Inferior parietal cortex (tissue), 1 donor: ENCODE results near the gene CCNB1IP1.
"Not testable (repeated sequence)": the region's sequence is repeated elsewhere in the genome, so short reads cannot be mapped to it uniquely, and the experiment has no call there.

ENCODE experiments used
- DNase-seq: peaks from one replicate; pipeline ENCODE4 v3.0.0-alpha.2; 2016; ENCODE audit errors: extremely low spot score

Gene CCNB1IP1, protein sequence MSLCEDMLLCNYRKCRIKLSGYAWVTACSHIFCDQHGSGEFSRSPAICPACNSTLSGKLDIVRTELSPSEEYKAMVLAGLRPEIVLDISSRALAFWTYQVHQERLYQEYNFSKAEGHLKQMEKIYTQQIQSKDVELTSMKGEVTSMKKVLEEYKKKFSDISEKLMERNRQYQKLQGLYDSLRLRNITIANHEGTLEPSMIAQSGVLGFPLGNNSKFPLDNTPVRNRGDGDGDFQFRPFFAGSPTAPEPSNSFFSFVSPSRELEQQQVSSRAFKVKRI

DNA sequence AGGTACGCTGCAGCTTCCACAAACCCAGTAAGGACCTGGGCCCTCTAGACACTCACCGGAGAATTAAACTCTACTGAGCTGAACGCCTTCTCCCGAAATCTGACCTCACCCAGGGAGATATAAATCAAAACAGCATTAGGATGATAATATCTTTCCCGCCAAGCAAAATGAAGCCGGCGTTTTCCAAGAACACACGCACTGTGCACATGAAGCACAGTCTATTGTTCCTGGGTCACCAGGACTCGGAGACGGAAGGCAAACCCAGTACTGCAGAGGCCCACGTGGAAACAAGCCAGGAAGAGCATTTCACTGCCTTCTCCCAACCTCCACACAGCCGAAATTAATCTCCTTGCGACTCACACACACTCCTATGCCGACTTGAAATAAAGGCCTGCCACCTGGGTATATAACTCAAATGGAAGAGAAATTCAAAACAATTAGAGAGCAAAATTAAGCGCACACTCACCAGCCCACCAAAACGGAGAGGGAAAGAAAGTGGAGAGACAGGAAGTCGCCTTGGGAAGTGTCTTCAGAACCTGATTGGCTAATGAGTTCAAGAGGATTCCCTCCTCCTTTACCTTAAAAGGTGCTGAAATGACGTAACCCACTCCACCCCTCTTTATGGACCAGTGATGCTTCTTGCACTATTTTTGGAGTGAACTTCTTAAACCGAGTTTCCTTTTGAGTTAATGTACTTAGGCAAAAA is at the start of gene CCNB1IP1:
Gene CCNB1IP1, minus strand, starts transcription at position 492 of the 706 bp plus-strand sequence. CDS start 16,756 bp downstream, outside the sequence.
- peak; percentile 87 for DNase-seq

DNA sequence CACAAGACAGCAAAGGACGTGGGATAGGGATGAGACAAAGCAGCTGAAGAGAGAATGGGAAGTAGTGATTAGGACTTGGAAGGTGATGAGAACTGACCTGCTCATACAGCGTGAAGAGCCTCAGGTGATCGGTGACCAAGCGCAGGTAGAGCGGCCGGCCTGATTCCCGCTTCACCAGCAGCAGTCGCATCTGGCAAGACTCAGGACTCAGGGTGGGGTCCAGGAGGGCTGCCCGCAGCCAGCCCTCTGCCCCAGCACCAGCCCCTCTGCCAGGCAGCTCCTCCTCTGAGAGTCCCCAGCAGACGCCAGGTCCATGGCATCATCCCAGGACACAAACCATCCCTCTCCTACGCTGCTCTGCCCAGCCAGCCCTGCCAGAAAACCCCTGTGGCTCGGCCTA is 49.4 kb upstream of the CCNB1IP1 start:
- DNase-seq = no peak

DNA sequence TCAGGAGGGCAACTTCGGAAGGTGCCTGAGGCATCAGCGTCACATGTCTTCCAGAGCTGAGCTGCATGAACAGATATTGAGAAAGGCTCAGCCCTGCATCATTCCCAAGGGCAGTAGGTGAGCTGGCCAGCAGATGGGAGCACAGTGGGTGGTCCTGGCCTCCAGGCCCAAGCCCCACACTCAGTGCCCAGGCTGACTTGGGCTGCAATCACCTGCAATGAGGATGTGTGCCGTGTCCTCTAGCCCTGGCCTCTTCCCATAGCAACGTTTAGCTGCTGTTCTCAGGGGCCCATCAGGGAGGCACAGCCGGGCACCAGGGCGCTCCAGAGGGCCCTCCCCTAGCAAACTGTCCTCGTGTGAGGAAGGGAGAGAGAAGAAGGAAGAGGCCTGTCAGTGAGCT is 48.3 kb upstream of the CCNB1IP1 start:
- no peak for DNase-seq

DNA sequence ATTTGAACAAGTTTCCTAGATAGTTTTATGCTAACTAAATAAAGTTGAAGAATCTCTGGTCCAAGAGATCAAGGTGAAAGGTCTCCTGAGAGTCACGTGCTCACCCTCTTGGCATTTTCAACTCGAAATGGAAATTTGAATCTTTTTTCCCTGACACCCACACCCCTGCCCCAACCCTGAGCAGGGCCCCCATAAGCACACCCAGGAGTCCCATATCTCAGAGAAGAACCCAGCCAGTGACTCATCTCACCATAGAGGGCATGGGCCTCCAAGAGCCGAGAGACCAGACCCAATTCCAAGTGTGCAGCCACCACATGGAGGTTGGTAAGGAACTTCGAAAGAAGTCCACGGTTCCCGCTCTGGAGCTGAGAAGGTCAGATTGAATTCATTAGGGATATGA is 47.6 kb upstream of the CCNB1IP1 start:
- DNase-seq = no peak

DNA sequence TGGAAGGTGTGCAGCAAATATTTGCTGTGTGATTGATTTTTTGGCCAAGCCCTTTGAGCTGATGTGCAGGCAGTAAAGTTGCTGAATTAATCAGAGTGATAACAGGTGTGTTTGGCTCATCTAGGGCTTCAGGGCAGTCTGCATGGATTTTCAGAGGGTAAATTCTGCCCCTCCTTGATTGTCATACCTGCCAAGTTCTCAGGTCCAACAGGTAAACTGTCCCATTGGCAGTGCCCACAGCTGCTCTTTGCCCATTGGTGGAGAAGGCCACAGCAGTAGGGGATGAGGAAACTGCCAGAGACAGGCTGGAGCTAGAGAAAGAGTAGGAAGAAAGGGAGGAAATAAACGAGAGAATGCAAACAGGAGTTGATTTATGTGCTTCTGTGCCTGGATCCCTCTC is 46.7 kb upstream of the CCNB1IP1 start:
- DNase-seq = no peak

DNA sequence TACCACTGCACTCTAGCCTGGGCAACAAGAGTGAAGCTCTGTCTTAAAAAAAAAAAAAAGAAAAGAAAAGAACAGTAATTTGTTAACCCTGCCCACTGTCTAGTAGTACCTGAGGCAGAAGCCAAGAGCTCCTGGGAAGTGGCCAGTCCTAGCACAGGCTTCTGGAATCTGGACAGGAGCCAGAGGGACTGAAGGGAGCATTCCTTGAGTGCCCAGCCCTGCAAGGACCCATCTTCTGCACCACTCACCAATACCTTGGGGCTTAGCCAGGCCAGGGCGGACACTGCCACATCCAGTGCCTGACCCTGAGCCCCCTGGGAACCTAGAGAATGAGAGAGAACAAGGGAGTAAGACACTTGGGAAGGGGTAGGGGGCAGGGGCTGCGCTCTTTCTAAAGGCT is 44.1 kb upstream of the CCNB1IP1 start:
- DNase-seq = no peak

DNA sequence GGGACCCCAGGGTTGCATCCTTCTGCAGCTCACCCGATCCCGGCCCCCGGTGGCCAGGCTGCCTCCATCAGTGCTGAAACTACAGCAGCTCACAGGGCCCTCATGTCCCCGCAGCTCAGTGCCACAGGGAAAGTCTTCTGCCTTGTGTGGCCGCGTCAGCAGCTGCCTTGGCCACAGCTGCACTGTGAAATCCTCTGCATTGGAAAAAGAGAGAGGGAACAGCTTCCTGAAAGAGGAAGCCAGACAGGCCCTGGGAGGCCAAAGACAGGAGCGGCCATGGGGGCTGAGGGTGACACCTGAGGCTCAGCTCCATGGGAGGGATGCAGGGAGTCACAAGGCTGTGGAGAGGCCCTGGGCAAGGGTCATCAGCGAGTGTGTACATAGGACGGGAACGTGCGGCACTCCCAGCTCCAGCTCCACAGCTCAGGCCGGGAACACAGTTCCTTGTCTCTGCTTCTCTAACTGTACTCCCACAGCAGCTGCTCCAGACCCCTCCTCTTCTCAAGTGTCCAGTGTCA is 43.1 kb upstream of the CCNB1IP1 start:
- DNase-seq = no peak

DNA sequence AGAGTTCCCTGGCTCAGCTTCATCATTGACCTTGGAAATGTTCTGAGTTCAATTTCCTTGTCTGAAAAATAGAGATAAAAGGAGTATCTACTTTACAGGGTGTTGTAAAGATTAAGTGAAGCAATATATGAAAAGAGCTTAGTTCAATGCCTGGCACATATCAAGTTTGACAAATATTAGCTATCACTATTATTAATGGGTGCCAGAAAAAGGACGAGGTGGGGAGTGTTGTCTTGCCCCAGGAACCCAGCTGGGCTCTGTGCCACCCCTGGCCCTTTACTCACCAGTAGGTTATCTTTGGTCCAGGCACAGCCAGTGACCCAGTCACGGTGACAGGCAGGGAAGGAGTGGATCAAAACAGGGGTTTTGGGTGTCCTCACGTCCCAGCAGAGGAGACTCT is 42.4 kb upstream of the CCNB1IP1 start:
- DNase-seq = no peak

DNA sequence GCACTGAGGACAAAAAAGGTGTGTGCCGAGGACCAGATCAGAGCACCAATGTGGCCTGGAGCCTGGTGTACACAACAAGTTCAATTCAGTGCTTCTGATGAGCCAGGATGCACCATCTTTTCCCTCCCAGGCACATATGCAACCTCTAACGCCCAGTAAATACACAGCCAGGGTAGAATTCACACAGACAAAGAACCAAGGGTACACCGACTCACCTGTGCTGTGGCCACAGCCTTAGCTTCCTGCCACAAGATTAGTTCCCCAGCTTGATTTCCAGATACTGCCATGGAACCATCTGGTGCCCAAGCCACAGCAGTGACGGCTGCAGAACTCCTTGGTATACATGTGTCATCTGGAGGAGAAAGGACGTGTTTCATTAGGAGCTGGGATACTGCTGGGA is 39.7 kb upstream of the CCNB1IP1 start:
- no peak for DNase-seq

DNA sequence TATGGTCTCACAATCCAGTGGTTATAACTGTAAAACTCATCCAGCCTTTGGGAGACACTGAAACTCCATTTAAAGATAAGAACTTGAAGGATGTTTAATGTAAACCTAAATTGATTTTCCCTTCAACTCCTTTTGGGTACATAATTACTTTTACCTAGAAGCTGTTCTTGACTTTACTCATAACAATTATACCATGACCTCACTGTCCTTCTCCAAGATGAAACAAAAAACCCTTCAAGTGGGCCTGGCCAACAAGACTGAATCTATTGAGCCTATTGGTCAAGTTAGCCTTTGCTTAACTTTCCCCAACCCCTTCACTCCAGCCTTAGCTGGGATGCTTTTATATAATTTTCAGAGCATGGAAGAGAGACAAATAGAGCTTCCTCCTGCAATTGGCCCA is 32.8 kb upstream of the CCNB1IP1 start:
- DNase-seq = no peak

DNA sequence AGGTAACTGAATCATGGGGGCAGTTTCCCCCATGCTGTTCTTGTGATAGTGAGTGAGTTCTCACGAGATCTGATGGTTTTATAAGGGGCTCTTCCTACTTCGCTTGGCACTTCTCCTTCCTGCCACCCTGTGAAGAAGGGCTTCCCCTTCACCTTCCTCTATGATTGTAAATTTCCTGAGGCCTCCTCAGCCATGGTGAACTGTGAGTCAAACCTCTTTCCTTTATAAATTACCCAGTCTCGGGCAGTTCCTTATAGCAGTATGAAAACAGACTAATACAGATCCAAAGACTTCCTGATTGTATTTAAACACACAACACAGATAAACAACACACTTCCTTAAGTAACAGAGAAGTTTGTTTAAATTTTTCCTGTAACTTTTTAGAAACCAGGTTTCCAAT is 25.4 kb upstream of the CCNB1IP1 start:
- DNase-seq = not testable (repeated sequence)

DNA sequence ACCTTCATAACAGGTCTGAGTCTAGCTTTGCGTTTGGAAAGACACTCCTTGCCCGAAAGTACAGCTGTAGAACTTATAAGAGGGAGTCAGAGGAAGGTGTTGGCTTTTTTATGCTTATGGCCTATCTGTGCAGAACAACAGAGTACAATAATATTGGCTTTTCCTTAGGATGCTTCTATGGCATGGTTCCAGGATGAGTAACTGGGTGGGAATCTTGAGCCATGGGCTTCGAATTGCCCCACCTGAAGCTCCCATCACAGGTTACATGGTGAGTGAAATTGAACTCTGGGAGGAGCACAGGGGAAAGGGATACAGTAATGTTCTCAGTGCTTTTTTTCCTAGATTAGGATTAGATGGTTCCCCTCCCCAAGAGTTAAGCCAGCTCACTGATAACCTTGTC is 23.3 kb upstream of the CCNB1IP1 start:
- no peak for DNase-seq

DNA sequence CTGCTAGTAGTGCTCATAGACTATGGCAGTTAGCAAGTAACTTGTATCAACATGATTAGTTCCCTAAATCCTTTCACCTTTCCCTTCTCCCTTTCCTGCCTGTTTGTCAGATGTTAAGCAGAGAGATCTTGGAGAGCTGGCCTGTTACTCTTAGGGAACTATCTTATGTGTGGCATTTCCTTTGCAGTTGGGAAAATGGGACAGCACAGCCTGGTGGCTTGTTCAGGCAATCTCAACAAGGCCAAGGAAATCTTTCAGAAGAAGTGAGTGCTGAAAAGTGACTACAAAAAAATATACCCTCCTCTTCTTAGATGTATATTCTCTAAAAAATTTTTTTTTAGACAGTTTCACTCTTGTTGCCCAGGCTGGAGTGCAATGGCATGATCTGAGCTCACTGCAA is 17.8 kb upstream of the CCNB1IP1 start:
- DNase-seq = no peak

DNA sequence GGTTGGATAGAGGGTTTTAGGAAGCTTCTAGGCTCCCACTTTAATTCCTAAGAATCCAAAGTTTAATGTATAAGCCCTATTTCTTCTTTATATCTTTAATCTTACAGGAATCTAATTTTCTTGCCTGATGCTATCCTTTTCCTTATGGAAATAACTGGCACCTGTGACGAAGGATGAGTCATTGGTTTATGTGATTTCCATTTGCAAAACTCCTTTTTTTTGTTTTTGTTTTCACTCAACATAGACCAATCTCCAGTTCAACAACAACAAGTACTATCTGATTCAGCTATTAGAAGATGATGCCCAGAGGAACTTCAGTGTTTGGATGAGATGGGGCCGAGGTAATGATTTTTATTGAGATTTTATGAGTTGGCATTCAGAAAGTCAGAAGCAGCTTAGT is 17.2 kb upstream of the CCNB1IP1 start:
- DNase-seq = no peak

DNA sequence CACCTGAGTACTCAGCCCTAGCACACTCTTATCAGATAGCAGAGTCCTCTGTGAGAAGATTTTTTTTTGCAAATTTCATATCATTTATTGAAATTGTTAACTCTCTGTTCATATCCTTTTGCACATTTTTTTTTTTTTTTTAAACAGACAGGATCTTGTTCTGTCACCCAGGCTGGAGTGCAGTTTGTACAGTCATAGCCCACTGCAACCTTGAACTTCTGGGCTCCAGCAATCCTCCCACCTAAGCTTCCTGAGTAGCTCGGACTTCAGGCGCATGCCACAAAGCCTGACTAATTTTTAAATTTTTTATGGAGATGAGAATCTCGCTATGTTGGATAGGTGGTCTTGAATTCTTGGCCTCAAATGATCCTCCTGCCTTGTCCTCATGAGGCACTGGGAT is 14.7 kb upstream of the CCNB1IP1 start:
- DNase-seq = no peak

DNA sequence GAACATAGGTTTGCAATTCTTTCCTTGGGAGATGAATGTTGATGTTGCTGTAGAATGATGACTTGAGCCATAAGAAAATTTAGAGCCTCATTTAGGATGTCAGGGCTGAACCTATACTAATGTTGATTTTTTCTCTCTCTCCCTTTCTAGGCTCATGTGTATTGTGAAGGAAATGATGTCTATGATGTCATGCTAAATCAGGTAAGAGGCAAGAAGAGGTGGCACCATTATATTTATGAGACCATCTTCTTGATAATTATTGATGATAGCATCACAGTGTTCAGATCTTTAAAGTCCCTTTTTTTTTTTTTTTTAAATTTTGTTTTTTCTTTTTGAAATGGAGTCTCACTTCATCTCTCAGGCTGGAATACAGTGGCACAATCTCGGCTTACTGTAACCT is 13.6 kb upstream of the CCNB1IP1 start:
- DNase-seq = no peak

DNA sequence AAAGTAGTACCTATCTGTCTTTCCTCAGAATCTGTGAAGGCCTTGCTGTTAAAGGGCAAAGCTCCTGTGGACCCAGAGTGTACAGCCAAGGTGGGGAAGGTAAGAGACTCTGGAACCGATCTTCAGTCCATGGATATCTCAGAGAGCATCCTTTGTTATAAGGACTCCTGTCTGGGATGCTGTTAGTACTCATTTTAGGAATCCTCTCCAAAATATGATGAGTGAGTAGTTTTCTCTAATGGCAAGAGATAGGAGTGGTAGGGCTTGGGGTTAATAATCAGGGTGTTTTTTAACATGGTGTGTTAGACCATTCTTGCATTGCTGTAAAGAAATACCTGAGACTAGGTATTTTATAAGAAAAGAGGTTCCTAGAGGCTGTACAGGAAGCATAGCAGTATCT is 12.3 kb upstream of the CCNB1IP1 start:
- DNase-seq = no peak

DNA sequence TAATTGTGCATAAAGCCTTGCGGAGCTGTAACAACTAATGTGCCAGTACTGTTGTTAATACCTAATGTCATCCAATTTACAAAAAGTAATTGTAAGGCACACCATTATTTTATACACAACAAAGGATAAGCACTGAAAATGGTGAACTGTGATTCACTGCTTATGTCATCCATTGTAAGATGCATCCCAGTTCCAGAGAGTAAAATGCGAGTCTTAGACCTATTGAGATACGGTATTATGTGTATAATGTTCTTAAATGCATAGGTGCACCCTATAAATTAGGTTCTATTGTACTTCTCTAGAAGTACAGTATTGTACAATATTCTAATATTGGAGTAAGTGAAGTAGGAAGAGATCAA is 10.8 kb upstream of the CCNB1IP1 start:
- peak; percentile 49 for DNase-seq

DNA sequence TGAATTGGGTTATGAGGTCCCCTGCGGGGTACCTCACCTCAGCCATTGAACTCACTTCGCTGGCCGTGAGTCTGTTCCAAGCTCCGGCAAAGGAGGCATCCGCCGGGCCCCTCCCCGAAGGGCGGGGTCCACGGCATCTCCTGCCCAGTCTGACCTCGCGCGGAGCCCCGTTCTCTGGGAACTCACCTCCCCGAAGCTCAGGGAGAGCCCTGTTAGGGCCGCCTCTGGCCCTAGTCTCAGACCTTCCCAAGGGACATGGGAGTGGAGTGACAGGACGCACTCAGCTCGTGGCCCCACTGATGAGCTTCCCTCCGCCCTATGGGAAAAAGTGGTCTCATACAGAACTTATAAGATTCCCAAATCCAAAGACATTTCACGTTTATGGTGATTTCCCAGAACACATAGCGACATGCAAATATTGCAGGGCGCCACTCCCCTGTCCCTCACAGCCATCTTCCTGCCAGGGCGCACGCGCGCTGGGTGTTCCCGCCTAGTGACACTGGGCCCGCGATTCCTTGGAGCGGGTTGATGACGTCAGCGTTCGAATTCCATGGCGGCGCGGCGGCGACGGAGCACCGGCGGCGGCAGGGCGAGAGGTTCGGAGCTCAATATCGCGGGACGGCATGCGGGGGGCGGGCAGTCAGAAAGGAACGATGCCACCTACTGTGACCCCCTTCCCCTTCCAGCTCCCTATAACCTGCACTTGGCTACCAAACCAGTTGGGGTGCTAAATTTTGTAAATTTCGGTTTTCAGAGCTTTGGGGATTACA is 10.2 kb upstream of the CCNB1IP1 start, which contains the start of gene PARP2:
Gene PARP2, plus strand, starts transcription at position 544 of the 770 bp plus-strand sequence. Its CDS starts 7 bp downstream, at position 551.
- DNase-seq = peak; percentile 100

DNA sequence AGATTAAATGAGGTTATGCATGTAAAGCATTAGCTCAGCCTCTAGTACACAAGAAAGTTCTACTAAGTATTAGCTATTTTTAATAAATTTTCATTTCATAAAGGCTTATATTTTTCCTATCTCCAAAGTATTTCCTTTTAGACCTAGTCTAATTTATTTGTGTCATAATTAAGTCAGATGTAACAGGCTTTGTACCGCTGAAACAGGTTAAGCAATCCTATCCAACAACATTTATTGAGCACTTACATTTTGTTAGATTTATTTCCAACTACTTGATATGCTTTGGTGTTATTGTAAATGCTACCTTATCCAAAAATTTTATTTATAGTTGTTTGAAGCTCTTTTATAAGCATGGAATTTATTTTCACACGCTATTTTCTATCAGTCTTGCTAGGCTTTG is 8.6 kb upstream of the CCNB1IP1 start:
- no peak for DNase-seq

DNA sequence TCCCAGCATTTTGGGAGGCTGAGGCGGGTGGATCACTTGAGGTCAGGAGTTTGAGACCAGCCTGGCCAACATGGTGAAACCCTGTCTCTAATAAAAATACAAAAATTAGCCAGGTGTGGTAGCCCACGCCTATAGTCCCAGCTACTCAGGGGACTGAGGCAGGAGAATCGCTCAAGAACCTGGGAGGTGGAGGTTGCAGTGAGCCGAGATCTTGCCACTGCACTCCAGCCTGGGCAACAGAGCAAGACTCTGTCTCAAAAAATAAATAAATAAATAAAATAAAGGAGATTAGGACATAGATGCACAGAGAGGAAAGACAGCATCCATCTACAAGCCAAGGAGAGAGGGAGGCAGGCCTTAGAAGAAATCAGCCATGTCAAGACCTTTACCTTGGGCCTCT is 8.0 kb upstream of the CCNB1IP1 start:
- DNase-seq = not testable (repeated sequence)

DNA sequence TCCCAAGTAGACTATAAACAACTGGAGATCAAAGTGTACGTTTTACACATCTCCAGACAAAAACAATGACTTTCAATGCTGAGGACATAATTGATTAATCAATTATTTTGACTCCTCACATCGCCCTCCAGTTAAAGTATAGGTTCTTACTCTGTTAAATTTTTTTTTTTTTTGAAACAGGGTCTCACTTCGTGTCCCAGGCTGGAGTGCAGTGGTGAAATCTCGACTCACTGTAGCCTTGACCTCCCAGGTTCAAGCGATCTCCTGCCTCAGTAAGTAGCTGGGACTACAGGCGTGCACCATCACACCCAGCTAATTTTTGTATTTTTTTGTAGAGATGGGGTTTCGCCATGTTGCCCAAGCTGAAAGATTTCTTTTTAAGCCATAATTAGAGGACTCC is 938 bp upstream of the CCNB1IP1 start:
- DNase-seq = no peak

DNA sequence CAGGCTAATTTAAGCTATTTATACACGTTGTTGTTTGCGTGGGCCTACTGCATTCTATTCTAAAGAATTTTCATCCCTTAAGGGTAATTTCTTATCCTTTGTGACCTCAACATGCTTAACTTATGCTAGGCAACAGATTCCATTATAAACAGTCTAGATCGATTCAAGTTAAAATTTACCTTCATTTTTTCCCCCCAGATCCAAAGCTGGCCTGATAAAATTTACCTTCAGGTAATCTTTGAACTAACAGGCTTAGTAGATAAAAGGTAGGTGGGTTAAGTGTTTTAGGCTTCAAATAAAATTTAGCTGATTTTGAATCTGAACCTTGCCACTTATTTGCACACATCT is 389 bp upstream of the CCNB1IP1 start:
- no peak for DNase-seq
